K562 (cell line): Measurements from ENCODE around the gene MYBPHL. TPM values are rescaled to one million over a fixed set of nuclear protein-coding genes. Genes with fewer than 3 reads are reported as not detected.
A peak's percentile ranks its signal among the peaks of the same experiment; 100 is the strongest.

Experiments used
- ARID3B ChIP-seq: fragments of 250-450 bp; sonication (Bioruptor Pico); IDR thresholded peaks from 2 replicates; pipeline ENCODE4 v1.4.0; 2020; ENCODE audit warnings: borderline replicate concordance
- ATF3 ChIP-seq, 2 experiments: fragments of 450-650 bp in 1 of 2; sonication (generic) in 1 of 2; formaldehyde crosslinking in 1 of 2; IDR thresholded peaks in 1 of 2; conservative IDR thresholded peaks in 1 of 2; 2 replicates each; pipeline versions ENCODE4 v1.6.1 to v1.8.1; 2016 to 2023; ENCODE audit warnings: mild to moderate bottlenecking in 2 of 2, moderate library complexity in 2 of 2, inconsistent platforms in 1 of 2, missing genetic modification reagents in 1 of 2
- ESRRA ChIP-seq: fragments of 450-650 bp; IDR thresholded peaks from 2 replicates; pipeline ENCODE4 v1.6.1; 2014; ENCODE audit warnings: low read depth, mild to moderate bottlenecking, moderate library complexity, borderline replicate concordance
- ETS2 ChIP-seq: IDR thresholded peaks from 2 replicates; pipeline ENCODE4 v1.6.1; 2016; ENCODE audit warnings: borderline replicate concordance, missing genetic modification characterization, mild to moderate bottlenecking, moderate library complexity, missing compliant biosample characterization; ENCODE audit not compliant: poor library complexity, severe bottlenecking
- L3MBTL2 ChIP-seq: fragments of 450-650 bp; IDR thresholded peaks from 2 replicates; pipeline ENCODE4 v1.6.1; 2016; ENCODE audit warnings: mild to moderate bottlenecking, moderate library complexity
- MCM2 ChIP-seq: fragments of 450-650 bp; IDR thresholded peaks from 2 replicates; pipeline ENCODE4 v1.6.1; 2017; ENCODE audit warnings: low read depth, mild to moderate bottlenecking
- STAT6 ChIP-seq: sonication (generic); formaldehyde crosslinking; IDR thresholded peaks from 2 replicates; pipeline ENCODE4 v1.8.1; 2023; ENCODE audit warnings: mild to moderate bottlenecking, missing genetic modification reagents
- TCF7 ChIP-seq: sonication (generic); IDR thresholded peaks from 2 replicates; pipeline ENCODE4 v1.6.1; 2016; ENCODE audit warnings: antibody characterized with exemption, borderline replicate concordance
- VEZF1 ChIP-seq: fragments of 200-800 bp; sonication (Bioruptor generic); IDR thresholded peaks from 2 replicates; pipeline ENCODE4 v1.6.1; 2017; ENCODE audit warnings: missing genetic modification characterization, missing compliant biosample characterization
- ZNF785 ChIP-seq: fragments of 250-450 bp; sonication (Bioruptor Pico); IDR thresholded peaks from 2 replicates; pipeline ENCODE4 v1.4.0; 2020; ENCODE audit warnings: mild to moderate bottlenecking
- polyA plus RNA-seq, 8 experiments: library from polyadenylated mRNA; depleted of rRNA in 4 of 8; stranded (reverse) in 5 of 8; unstranded in 3 of 8; fragments of >200 nt; fragmentation: Nextera tagmentation in 2 of 8; fragmentation: Illumina TruSeq in 1 of 8; extraction: Ambion mirVana in 2 of 8; extraction: Trizol in 1 of 8; gene quantifications; 2 replicates each; pipeline versions ENCODE4 v1.2.1 to v1.2.3, GENCODE V29; 2011 to 2014; ENCODE audit warnings: inconsistent platforms in 1 of 8, missing spikeins in 1 of 8
- total RNA-seq, 7 experiments: library from RNA; depleted of rRNA in 6 of 7; stranded (reverse); fragments of >200 nt in 6 of 7; fragmentation: Illumina TruSeq in 2 of 7; extraction: Trizol in 2 of 7; gene quantifications; 2 replicates each; pipeline versions ENCODE4 v1.2.1 to v1.2.3, GENCODE V29; 2011 to 2021; ENCODE audit warnings: low replicate concordance in 1 of 7

MYBPHL gene
- total and polyA plus RNA-seq, 9 of the 15 experiments (the other 6 are each of a cell fraction or from before 2014, with no cell fraction given) = 0.20 to 1.9 (median 0.33) TPM

- TF ChIP-seq ATF3 (IDR thresholded peaks at IDR 0.05) = no peak
- peak; percentile 52; the same call in 1 of the 2 replicates for TF ChIP-seq ATF3 (CRISPR knock-in tag; conservative IDR thresholded peaks at IDR 0.05)
- TF ChIP-seq MCM2 = no peak
- TF ChIP-seq STAT6 (CRISPR knock-in tag) = 0 out of 2 replicates have a peak, but pooled peaks have one; percentile 57
- TF ChIP-seq TCF7 = 0 out of 2 replicates have a peak, but pooled peaks have one; percentile 9
- TF ChIP-seq ESRRA = no peak
- no peak for TF ChIP-seq ETS2 (tag)
- no peak for TF ChIP-seq L3MBTL2
- TF ChIP-seq ZNF785 = no peak
- TF ChIP-seq VEZF1 (CRISPR knock-in tag) = peak; percentile 76
- TF ChIP-seq ARID3B = peak; percentile 75; the same call in 1 of the 2 replicates
- TF ChIP-seq, all 486 proteins: peak for 28
Observed at GRCh38 chr1:109306832-109307273, at the start of gene MYBPHL (continued).
